Measurements from ENCODE around the gene TEDC2.

TEDC2 gene

DNA sequence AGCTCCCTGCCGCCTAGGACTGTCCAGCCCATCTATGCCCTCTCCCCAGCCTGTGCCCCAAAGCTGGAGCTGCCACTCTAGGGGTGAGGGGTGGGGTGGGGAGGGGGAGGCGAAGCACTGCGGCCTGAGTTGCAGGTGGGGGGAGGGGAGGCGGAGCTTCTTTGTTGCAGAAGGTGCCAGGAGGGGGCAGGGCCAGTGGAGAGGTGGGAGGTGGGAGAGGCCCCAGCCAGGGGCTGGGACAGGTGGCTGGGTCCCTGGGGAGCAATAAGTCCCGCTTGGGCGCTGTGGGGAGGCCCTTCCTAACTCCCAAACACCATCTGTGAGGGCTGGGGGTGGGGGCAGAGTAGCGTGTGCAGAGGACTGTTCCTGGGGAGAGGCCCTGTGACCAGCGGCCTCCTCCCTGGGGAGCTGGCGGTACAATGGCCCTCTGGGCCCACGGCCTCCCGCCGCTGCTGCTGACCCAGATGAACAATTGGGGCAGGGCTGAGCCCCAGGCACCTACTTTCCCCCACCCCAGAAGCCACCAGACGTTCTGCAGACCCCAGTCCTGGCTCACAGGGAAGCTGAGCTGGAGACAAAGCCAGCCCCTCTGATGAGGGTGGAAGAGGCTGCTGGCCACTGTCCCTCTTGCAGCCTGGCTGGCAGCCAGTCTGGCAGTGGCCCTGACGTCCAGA lies 9.0 kb downstream of the TEDC2 start:
- H3K4me1 ChIP-seq (ENCODE audit: control insufficient read depth, low read depth, low read length) = peaks cover 9% of the 10 kb centered on the region
- H3K9ac ChIP-seq (ENCODE audit: low read length) = peak overlapping the region; percentile 46
- H3K27ac ChIP-seq (ENCODE audit: low read length) = no peak overlapping the region
- no peaks in the 10 kb centered on the region for H3K9me3 ChIP-seq (ENCODE audit: control insufficient read depth, low read depth, low read length)
- peaks cover 56% of the 10 kb centered on the region for H3K27me3 ChIP-seq (ENCODE audit: control insufficient read depth, insufficient read depth, low read length)
- peak overlapping the region; percentile 43 for H3K4me3 ChIP-seq (ENCODE audit: low read length)
- H3K36me3 ChIP-seq (ENCODE audit: control insufficient read depth, low read depth, low read length) = no peaks in the 10 kb centered on the region

- no peak overlapping the region for H3K9ac ChIP-seq (ENCODE audit: low read length)
- H3K36me3 ChIP-seq (ENCODE audit: control insufficient read depth, low read depth, low read length) = no peaks in the 10 kb centered on the region
- peaks cover 9% of the 10 kb centered on the region for H3K4me1 ChIP-seq (ENCODE audit: control insufficient read depth, low read depth, low read length)
- no peaks in the 10 kb centered on the region for H3K9me3 ChIP-seq (ENCODE audit: control insufficient read depth, low read depth, low read length)
- no peak overlapping the region for H3K4me3 ChIP-seq (ENCODE audit: low read length)
- H3K27ac ChIP-seq (ENCODE audit: low read length) = no peak overlapping the region
- peaks cover 63% of the 10 kb centered on the region for H3K27me3 ChIP-seq (ENCODE audit: control insufficient read depth, insufficient read depth, low read length)
Observed at GRCh38 chr16:2469399-2470233, 9.7 kb downstream of the TEDC2 start.

DNA sequence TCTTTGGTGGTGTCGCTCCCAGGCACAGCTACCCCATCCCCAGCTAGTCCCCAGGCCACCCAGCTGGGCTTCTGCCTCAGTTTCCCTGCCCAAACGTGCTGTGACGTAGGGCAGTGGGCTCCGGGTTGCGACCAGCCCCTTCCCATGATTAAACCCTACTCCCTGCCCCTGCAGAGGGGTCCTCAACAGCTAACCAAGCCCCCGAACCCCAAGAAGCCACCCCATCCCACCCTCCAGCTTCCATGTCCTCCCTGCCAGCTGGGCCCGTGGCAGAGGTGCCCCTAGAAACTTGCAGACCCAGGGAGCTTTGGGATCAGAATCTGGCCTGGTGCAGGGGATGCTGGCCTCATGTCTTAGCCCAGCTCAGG lies 10.3 kb downstream of the TEDC2 start:
- Histone ChIP-seq H3K9ac (ENCODE audit: low read length) (no peak overlapping the region), H3K36me3 (ENCODE audit: control insufficient read depth, low read depth, low read length) (no peaks in the 10 kb centered on the region), H3K4me3 (ENCODE audit: low read length) (no peak overlapping the region), H3K27me3 (ENCODE audit: control insufficient read depth, insufficient read depth, low read length) (peaks cover 63% of the 10 kb centered on the region), H3K9me3 (ENCODE audit: control insufficient read depth, low read depth, low read length) (no peaks in the 10 kb centered on the region), H3K27ac (ENCODE audit: low read length) (no peak overlapping the region), H3K4me1 (ENCODE audit: control insufficient read depth, low read depth, low read length) (peaks cover 9% of the 10 kb centered on the region)

DNA sequence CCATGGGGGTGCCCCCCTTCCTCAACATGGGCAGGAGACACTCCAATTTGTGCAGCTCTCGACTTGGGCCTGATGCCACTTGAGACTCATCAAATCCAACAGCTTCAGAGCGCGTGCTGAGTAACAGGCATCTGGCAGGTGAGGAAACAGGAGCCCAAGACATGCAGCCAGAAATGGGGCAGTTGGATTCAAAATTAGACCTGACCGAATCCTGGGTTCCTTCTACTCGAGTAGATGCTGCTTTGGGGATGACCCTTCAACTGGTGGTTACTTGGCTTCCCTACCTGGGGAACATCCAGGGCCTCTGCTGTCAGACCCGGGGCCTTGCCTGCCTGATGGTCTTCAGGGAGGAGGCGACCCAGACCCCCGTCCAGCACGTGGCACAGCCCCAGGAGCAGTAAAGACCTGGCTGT lies 10.7 kb downstream of the TEDC2 start:
- H3K4me3 ChIP-seq (ENCODE audit: low read length) = peak overlapping the region; percentile 27
- H3K27ac ChIP-seq (ENCODE audit: low read length) = no peak overlapping the region
- H3K27me3 ChIP-seq (ENCODE audit: control insufficient read depth, insufficient read depth, low read length) = peaks cover 64% of the 10 kb centered on the region
- no peaks in the 10 kb centered on the region for H3K36me3 ChIP-seq (ENCODE audit: control insufficient read depth, low read depth, low read length)
- H3K9me3 ChIP-seq (ENCODE audit: control insufficient read depth, low read depth, low read length) = no peaks in the 10 kb centered on the region
- no peak overlapping the region for H3K9ac ChIP-seq (ENCODE audit: low read length)
- peaks cover 9% of the 10 kb centered on the region for H3K4me1 ChIP-seq (ENCODE audit: control insufficient read depth, low read depth, low read length)

GRCh38 chr16:2471016-2471652 lies 11.2 kb downstream of the TEDC2 start, which contains the start of gene NTN3:
Gene NTN3 (plus strand): TSS chr16:2471297. CDS start chr16:2471702, 405 bp downstream.
- Histone ChIP-seq H3K9ac (ENCODE audit: low read length) (no peak within 1 kb of the TSS), H3K4me1 (ENCODE audit: control insufficient read depth, low read depth, low read length) (peaks cover 9% of the 10 kb centered on the region), H3K27me3 (ENCODE audit: control insufficient read depth, insufficient read depth, low read length) (peaks cover 70% of the 10 kb centered on the region), H3K9me3 (ENCODE audit: control insufficient read depth, low read depth, low read length) (no peaks in the 10 kb centered on the region), H3K36me3 (ENCODE audit: control insufficient read depth, low read depth, low read length) (no peaks in the 10 kb centered on the region), H3K4me3 (ENCODE audit: low read length) (peak within 1 kb of the TSS; percentile 27), H3K27ac (ENCODE audit: low read length) (no peak within 1 kb of the TSS)

DNA sequence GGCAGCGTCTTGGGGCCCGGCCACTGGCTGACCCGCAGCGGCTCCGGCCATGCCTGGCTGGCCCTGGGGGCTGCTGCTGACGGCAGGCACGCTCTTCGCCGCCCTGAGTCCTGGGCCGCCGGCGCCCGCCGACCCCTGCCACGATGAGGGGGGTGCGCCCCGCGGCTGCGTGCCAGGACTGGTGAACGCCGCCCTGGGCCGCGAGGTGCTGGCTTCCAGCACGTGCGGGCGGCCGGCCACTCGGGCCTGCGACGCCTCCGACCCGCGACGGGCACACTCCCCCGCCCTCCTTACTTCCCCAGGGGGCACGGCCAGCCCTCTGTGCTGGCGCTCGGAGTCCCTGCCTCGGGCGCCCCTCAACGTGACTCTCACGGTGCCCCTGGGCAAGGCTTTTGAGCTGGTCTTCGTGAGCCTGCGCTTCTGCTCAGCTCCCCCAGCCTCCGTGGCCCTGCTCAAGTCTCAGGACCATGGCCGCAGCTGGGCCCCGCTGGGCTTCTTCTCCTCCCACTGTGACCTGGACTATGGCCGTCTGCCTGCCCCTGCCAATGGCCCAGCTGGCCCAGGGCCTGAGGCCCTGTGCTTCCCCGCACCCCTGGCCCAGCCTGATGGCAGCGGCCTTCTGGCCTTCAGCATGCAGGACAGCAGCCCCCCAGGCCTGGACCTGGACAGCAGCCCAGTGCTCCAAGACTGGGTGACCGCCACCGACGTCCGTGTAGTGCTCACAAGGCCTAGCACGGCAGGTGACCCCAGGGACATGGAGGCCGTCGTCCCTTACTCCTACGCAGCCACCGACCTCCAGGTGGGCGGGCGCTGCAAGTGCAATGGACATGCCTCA lies 12.0 kb downstream of the TEDC2 start:
- peaks cover 77% of the 10 kb centered on the region for H3K27me3 ChIP-seq (ENCODE audit: control insufficient read depth, insufficient read depth, low read length)
- peak overlapping the region; percentile 27 for H3K4me3 ChIP-seq (ENCODE audit: low read length)
- H3K9me3 ChIP-seq (ENCODE audit: control insufficient read depth, low read depth, low read length) = no peaks in the 10 kb centered on the region
- H3K9ac ChIP-seq (ENCODE audit: low read length) = no peak overlapping the region
- H3K27ac ChIP-seq (ENCODE audit: low read length) = no peak overlapping the region
- no peaks in the 10 kb centered on the region for H3K36me3 ChIP-seq (ENCODE audit: control insufficient read depth, low read depth, low read length)
- H3K4me1 ChIP-seq (ENCODE audit: control insufficient read depth, low read depth, low read length) = peaks cover 9% of the 10 kb centered on the region

DNA sequence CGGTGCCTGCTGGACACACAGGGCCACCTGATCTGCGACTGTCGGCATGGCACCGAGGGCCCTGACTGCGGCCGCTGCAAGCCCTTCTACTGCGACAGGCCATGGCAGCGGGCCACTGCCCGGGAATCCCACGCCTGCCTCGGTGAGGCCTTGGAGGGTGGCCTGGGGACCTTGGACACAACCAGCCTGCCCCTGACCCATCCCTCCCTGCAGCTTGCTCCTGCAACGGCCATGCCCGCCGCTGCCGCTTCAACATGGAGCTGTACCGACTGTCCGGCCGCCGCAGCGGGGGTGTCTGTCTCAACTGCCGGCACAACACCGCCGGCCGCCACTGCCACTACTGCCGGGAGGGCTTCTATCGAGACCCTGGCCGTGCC lies 12.6 kb downstream of the TEDC2 start:
- no peak overlapping the region for H3K9ac ChIP-seq (ENCODE audit: low read length)
- H3K27me3 ChIP-seq (ENCODE audit: control insufficient read depth, insufficient read depth, low read length) = peaks cover 79% of the 10 kb centered on the region
- no peaks in the 10 kb centered on the region for H3K9me3 ChIP-seq (ENCODE audit: control insufficient read depth, low read depth, low read length)
- peaks cover 9% of the 10 kb centered on the region for H3K4me1 ChIP-seq (ENCODE audit: control insufficient read depth, low read depth, low read length)
- no peak overlapping the region for H3K4me3 ChIP-seq (ENCODE audit: low read length)
- H3K36me3 ChIP-seq (ENCODE audit: control insufficient read depth, low read depth, low read length) = no peaks in the 10 kb centered on the region
- no peak overlapping the region for H3K27ac ChIP-seq (ENCODE audit: low read length)

- Histone ChIP-seq H3K9me3 (ENCODE audit: control insufficient read depth, low read depth, low read length) (no peaks in the 10 kb centered on the region), H3K36me3 (ENCODE audit: control insufficient read depth, low read depth, low read length) (no peaks in the 10 kb centered on the region), H3K27me3 (ENCODE audit: control insufficient read depth, insufficient read depth, low read length) (peaks cover 79% of the 10 kb centered on the region), H3K27ac (ENCODE audit: low read length) (no peak overlapping the region), H3K9ac (ENCODE audit: low read length) (no peak overlapping the region), H3K4me1 (ENCODE audit: control insufficient read depth, low read depth, low read length) (peaks cover 9% of the 10 kb centered on the region), H3K4me3 (ENCODE audit: low read length) (no peak overlapping the region)
Observed at GRCh38 chr16:2472885-2473445, 13.1 kb downstream of the TEDC2 start.

DNA sequence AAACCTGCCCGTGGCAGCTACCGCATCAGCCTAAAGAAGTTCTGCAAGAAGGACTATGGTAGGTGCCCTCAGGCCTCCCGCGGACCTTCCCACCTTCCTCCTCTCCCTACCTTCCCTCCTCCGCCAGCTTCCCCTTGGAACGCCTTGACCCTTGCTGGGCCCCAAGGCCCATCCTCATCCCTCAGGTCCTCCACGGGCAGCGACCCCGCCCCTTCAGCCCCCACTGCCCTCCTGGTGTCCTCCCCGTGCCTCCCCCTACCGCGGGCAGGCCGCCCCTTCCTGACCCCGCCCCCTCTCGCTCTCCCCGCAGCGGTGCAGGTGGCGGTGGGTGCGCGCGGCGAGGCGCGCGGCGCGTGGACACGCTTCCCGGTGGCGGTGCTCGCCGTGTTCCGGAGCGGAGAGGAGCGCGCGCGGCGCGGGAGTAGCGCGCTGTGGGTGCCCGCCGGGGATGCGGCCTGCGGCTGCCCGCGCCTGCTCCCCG lies 13.6 kb downstream of the TEDC2 start:
- Histone ChIP-seq H3K27ac (ENCODE audit: low read length) (no peak overlapping the region), H3K36me3 (ENCODE audit: control insufficient read depth, low read depth, low read length) (no peaks in the 10 kb centered on the region), H3K9ac (ENCODE audit: low read length) (no peak overlapping the region), H3K4me1 (ENCODE audit: control insufficient read depth, low read depth, low read length) (peaks cover 9% of the 10 kb centered on the region), H3K9me3 (ENCODE audit: control insufficient read depth, low read depth, low read length) (no peaks in the 10 kb centered on the region), H3K4me3 (ENCODE audit: low read length) (no peak overlapping the region), H3K27me3 (ENCODE audit: control insufficient read depth, insufficient read depth, low read length) (peaks cover 76% of the 10 kb centered on the region)

GRCh38 chr16:2473999-2474876 lies 14.3 kb downstream of the TEDC2 start:
- H3K4me3 ChIP-seq (ENCODE audit: low read length) = peak overlapping the region; percentile 68
- H3K9ac ChIP-seq (ENCODE audit: low read length) = no peak overlapping the region
- no peak overlapping the region for H3K27ac ChIP-seq (ENCODE audit: low read length)
- peaks cover 68% of the 10 kb centered on the region for H3K27me3 ChIP-seq (ENCODE audit: control insufficient read depth, insufficient read depth, low read length)
- H3K36me3 ChIP-seq (ENCODE audit: control insufficient read depth, low read depth, low read length) = no peaks in the 10 kb centered on the region
- H3K9me3 ChIP-seq (ENCODE audit: control insufficient read depth, low read depth, low read length) = no peaks in the 10 kb centered on the region
- peaks cover 4% of the 10 kb centered on the region for H3K4me1 ChIP-seq (ENCODE audit: control insufficient read depth, low read depth, low read length)
